BLaER1 treated with 17β-estradiol and CSF1 and Interleukin-3, amounts not matched to agents 10 nM and 100 nM (cell line): ENCODE results near the gene VTI1A.

ENCODE experiments used
- H3K27ac ChIP-seq, 11 experiments: shearing (Covaris generic); formaldehyde crosslinking; 2 replicates each; pipeline ENCODE4 v1.8.1; 2022
- H3K27me3 ChIP-seq, 11 experiments: shearing (Covaris generic); formaldehyde crosslinking; 2 replicates each; pipeline ENCODE4 v1.8.1; 2022
- H3K36me3 ChIP-seq, 11 experiments: shearing (Covaris generic); formaldehyde crosslinking; 2 replicates each; pipeline ENCODE4 v1.8.1; 2022
- H3K4me1 ChIP-seq, 10 experiments: shearing (Covaris generic); formaldehyde crosslinking; 2 replicates each; pipeline ENCODE4 v1.8.1; 2022
- H3K4me2 ChIP-seq, 11 experiments: shearing (Covaris generic); formaldehyde crosslinking; 2 replicates each; pipeline ENCODE4 v1.8.1; 2022
- H3K4me3 ChIP-seq, 10 experiments: shearing (Covaris generic); formaldehyde crosslinking; 2 replicates each; pipeline ENCODE4 v1.8.1; 2022
- H3K9ac ChIP-seq, 11 experiments: shearing (Covaris generic); formaldehyde crosslinking; 2 replicates each; pipeline ENCODE4 v1.8.1; 2022
- H3K9me3 ChIP-seq, 11 experiments: shearing (Covaris generic); formaldehyde crosslinking; replicated peaks in 1 of 11; 2 replicates each; pipeline ENCODE4 v1.8.1; 2022
- H4K20me1 ChIP-seq, 11 experiments: shearing (Covaris generic); formaldehyde crosslinking; 2 replicates each; pipeline ENCODE4 v1.8.1; 2022
- Cebpa-rat ChIP-seq, 11 experiments: shearing (Covaris generic); IDR thresholded peaks; 2 replicates each; pipeline ENCODE4 v1.8.1; 2022

VTI1A gene

DNA sequence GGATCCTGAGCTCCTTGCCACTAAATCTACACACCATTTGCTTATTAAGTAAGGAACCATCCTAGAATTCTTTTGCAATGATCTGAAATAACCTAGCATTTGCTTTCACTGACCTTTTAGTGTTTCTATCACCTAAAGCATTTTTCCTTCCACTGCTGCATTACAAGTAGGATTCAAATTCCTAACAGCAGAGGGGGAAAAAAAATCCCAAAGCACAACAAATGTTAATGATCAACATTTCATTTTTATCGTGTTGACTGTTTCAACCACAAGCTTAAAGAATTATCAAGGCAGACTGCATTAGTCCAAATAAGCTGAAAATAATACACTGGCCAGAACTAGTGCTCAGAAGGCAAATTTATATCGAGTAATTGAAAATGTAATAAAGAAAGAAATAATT lies 328.4 kb downstream of the VTI1A start:
- H3K9ac ChIP-seq: no peak overlapping the region
- no peaks in the 10 kb centered on the region for H3K4me1 ChIP-seq
- no peak overlapping the region for H3K27ac ChIP-seq
- H4K20me1 ChIP-seq: no peaks in the 10 kb centered on the region
- H3K9me3 ChIP-seq: peaks cover 5 to 12% (median 10%) of the 10 kb centered on the region in 11 experiments; a peak in 12 of 22 replicates
- H3K4me2 ChIP-seq: no peak overlapping the region
- no peak overlapping the region for H3K4me3 ChIP-seq
- peaks cover 0 to 30% (median 8%) of the 10 kb centered on the region in 11 experiments; a peak in 12 of 22 replicates for H3K36me3 ChIP-seq
- H3K27me3 ChIP-seq: no peaks in the 10 kb centered on the region
- no peak for TF ChIP-seq Cebpa-rat (IDR thresholded peaks at IDR 0.05)

DNA sequence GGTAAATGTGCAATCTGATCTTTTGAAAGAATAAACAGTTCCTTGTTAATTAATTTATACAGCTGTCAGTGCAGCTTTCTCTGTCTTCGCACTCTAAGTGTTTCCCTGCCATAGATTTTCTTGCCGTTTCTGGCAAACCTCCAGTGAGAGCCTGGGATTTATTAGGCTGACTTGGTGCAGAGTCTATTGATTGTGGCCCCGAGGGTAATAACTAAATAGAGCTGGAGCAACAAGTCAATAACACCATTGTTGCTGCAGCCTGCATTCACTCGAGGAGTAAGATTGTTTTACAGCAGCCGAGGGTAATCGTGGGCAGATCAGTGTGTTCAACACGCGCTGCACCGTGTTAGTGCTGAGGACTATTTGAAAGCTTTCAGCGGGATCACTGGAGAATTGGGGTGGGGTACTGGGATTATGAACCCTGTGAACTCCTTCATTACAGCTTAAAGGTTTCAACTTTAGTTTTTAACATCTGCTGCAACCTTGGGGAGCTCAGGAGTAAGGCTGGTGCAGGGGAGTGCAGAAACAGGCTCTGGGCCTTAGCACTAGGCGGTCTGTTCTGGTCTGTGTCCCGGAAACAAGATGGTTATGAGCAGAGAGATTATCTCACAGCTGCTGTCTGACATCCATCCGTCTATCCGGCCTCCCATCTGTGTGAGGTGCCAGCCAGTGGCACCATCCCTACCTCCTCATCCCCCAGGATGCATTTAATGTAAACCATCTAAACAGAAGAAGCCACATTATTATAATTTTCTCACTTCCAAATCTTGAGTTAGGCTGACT lies 329.1 kb downstream of the VTI1A start:
- Histone ChIP-seq H3K9ac (no peak overlapping the region), H4K20me1 (no peaks in the 10 kb centered on the region), H3K4me3 (no peak overlapping the region), H3K27me3 (no peaks in the 10 kb centered on the region), H3K9me3 (peaks cover 3 to 11% (median 8%) of the 10 kb centered on the region in 11 experiments; a peak in 12 of 22 replicates), H3K27ac (no peak overlapping the region), H3K4me1 (no peaks in the 10 kb centered on the region), H3K4me2 (no peak overlapping the region), H3K36me3 (peaks cover 0 to 28% (median 6%) of the 10 kb centered on the region in 11 experiments; a peak in 12 of 22 replicates)
- TF ChIP-seq Cebpa-rat (IDR thresholded peaks at IDR 0.05): no peak

GRCh38 chr10:112778579-112778978 lies 331.6 kb downstream of the VTI1A start:
- H3K4me2 ChIP-seq: no peak overlapping the region
- no peak overlapping the region for H3K4me3 ChIP-seq
- no peaks in the 10 kb centered on the region for H3K4me1 ChIP-seq
- H3K9ac ChIP-seq: no peak overlapping the region
- H3K27ac ChIP-seq: no peak overlapping the region
- no peaks in the 10 kb centered on the region for H3K27me3 ChIP-seq
- H3K9me3 ChIP-seq: no peaks in the 10 kb centered on the region
- no peak for TF ChIP-seq Cebpa-rat (IDR thresholded peaks at IDR 0.05)
- H3K36me3 ChIP-seq: peaks cover 0 to 30% (median 8%) of the 10 kb centered on the region in 11 experiments; a peak in 10 of 22 replicates
- H4K20me1 ChIP-seq: no peaks in the 10 kb centered on the region

GRCh38 chr10:112779025-112779770 lies 332.2 kb downstream of the VTI1A start:
- H3K4me3 ChIP-seq: no peak overlapping the region
- no peaks in the 10 kb centered on the region for H3K9me3 ChIP-seq
- H3K27me3 ChIP-seq: no peaks in the 10 kb centered on the region
- no peak for TF ChIP-seq Cebpa-rat (IDR thresholded peaks at IDR 0.05)
- H3K4me1 ChIP-seq: no peaks in the 10 kb centered on the region
- H3K9ac ChIP-seq: no peak overlapping the region
- peaks cover 0 to 36% (median 8%) of the 10 kb centered on the region in 11 experiments; a peak in 10 of 22 replicates for H3K36me3 ChIP-seq
- H3K4me2 ChIP-seq: no peak overlapping the region
- no peaks in the 10 kb centered on the region for H4K20me1 ChIP-seq
- H3K27ac ChIP-seq: no peak overlapping the region

- Histone ChIP-seq H3K4me3 (no peak overlapping the region), H4K20me1 (no peaks in the 10 kb centered on the region), H3K9ac (no peak overlapping the region), H3K4me2 (no peak overlapping the region), H3K27me3 (no peaks in the 10 kb centered on the region), H3K4me1 (0 out of 20 replicates have a peak, but pooled peaks cover 0 to 7% (median 0%) of the 10 kb centered on the region in 10 experiments), H3K36me3 (peaks cover 0 to 29% (median 8%) of the 10 kb centered on the region in 11 experiments; a peak in 10 of 22 replicates), H3K27ac (no peak overlapping the region), H3K9me3 (no peaks in the 10 kb centered on the region)
- no peak for TF ChIP-seq Cebpa-rat (IDR thresholded peaks at IDR 0.05)
Measured at GRCh38 chr10:112782200-112782907, 335.3 kb downstream of the VTI1A start.

DNA sequence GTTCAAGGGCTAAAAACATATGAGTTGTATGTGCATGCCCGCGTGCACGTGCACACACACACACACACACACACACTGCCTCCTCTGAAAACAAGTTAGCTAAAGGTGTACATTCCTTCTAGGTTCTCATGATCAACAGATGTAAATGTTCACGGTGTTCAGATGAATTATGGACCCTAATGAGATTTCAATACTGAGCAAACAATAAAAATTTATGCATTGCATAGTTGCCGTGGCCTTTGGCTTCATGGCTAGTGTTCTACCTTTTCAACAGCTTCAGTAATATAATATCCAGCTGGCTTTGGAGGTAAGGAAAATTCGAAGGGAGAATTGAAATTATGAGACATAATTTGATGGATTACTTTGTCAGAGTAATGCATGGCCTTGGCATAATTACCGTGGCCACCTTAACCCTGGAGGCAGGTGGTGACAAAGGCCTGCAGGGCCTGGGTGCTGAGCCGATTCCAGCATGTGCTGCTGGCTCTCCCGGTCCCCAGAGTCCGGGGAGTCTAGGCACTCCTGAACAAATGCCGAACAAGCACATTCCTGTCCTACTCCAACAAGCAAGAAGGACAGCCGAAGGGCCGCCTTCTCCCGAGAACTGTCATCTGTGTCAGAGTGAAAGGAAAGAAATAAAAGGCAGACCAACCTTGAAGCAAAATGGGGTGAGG lies 336.5 kb downstream of the VTI1A start:
- Histone ChIP-seq H3K27me3 (no peaks in the 10 kb centered on the region), H3K4me3 (no peak overlapping the region), H3K36me3 (peaks cover 0 to 29% (median 8%) of the 10 kb centered on the region in 11 experiments; a peak in 10 of 22 replicates), H3K27ac (no peak overlapping the region), H3K9ac (no peak overlapping the region), H3K4me1 (0 out of 20 replicates have a peak, but pooled peaks cover 0 to 8% (median 0%) of the 10 kb centered on the region in 10 experiments), H3K9me3 (peaks cover 0 to 1% (median 0%) of the 10 kb centered on the region in 11 experiments; a peak in 1 of 22 replicates), H4K20me1 (no peaks in the 10 kb centered on the region), H3K4me2 (no peak overlapping the region)
- no peak for TF ChIP-seq Cebpa-rat (IDR thresholded peaks at IDR 0.05)

- Histone ChIP-seq H3K4me2 (no peak overlapping the region), H3K27ac (no peak overlapping the region), H3K36me3 (peaks cover 0 to 29% (median 8%) of the 10 kb centered on the region in 11 experiments; a peak in 10 of 22 replicates), H3K9ac (no peak overlapping the region), H3K27me3 (no peaks in the 10 kb centered on the region), H3K4me1 (0 out of 20 replicates have a peak, but pooled peaks cover 0 to 8% (median 0%) of the 10 kb centered on the region in 10 experiments), H4K20me1 (no peaks in the 10 kb centered on the region), H3K9me3 (peaks cover under 1 to 7% (median 4%) of the 10 kb centered on the region in 11 experiments; a peak in 18 of 22 replicates), H3K4me3 (no peak overlapping the region)
- TF ChIP-seq Cebpa-rat (IDR thresholded peaks at IDR 0.05): no peak
Measured at GRCh38 chr10:112784022-112784461, 337.0 kb downstream of the VTI1A start.

- H3K4me1 ChIP-seq: 0 out of 20 replicates have a peak, but pooled peaks cover 0 to 8% (median 0%) of the 10 kb centered on the region in 10 experiments
Measured at GRCh38 chr10:112785089-112785488, 338.1 kb downstream of the VTI1A start.

More at GRCh38 chr10:112785089-112785488, 338.1 kb downstream of the VTI1A start:
- Histone ChIP-seq H3K27ac (no peak overlapping the region), H4K20me1 (no peaks in the 10 kb centered on the region), H3K4me2 (no peak overlapping the region), H3K4me3 (no peak overlapping the region), H3K9me3 (peaks cover 7 to 15% (median 12%) of the 10 kb centered on the region in 11 experiments), H3K27me3 (no peaks in the 10 kb centered on the region), H3K36me3 (peaks cover 0 to 32% (median 8%) of the 10 kb centered on the region in 11 experiments; a peak in 11 of 22 replicates), H3K9ac (no peak overlapping the region)
- TF ChIP-seq Cebpa-rat (IDR thresholded peaks at IDR 0.05): no peak
